ENCODE results near the gene C17orf114.

Gene C17orf114

DNA sequence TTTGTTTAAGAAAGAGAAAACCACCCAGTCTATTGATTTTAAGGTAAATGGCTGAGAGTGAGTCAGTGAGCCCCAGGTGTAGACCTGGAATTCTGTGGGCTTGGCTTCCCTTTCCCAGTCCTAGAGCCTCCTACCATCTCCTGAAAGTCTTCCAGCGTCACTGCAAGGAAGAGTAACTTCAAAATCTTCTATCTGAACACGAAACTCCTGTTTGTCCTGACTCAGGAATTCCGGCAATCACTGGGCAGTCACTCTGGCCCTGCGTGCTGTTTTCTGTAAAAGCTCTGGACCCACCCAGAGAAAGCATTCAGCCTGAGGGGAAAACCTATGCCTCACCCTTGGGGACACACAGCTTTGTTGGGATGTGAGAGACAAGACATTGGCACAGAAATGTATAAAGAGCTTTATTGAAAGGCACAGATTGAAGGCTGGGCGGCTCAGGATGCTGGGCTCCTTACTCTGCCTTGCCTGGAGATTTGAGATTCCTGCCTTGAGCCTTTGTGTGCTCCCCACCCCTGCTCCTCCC is 46.9 kb upstream of the C17orf114 start:
- ChIA-PET POLR2A (no interaction called here), CTCF (ENCODE audit: unreplicated experiment) (no interaction called here)
- Histone ChIP-seq H3K4me3 (ENCODE audit: low read depth, low read length, poor library complexity, severe bottlenecking) (no peak overlapping the region), H3K4me1 (ENCODE audit: insufficient read depth, low read length, poor library complexity, severe bottlenecking) (no peaks in the 10 kb centered on the region), H3K4me2 (ENCODE audit: low read length) (no peak overlapping the region), H3K79me2 (ENCODE audit: insufficient read depth, low read depth, low read length) (no peaks in the 10 kb centered on the region), H3K36me3 (ENCODE audit: insufficient read depth, low read length) (peaks cover 22% of the 10 kb centered on the region), H4K20me1 (ENCODE audit: insufficient read depth, low read length) (0 out of 2 replicates have a peak, but pooled peaks cover 5% of the 10 kb centered on the region), H2AFZ (ENCODE audit: low read length) (no peak overlapping the region), H3K27ac (ENCODE audit: low read depth, low read length, poor library complexity, severe bottlenecking) (no peak overlapping the region), H3K9me3 (ENCODE audit: low read length) (no peaks in the 10 kb centered on the region), H3K9me2 (ENCODE audit: insufficient read depth, low read length) (no peaks in the 10 kb centered on the region)
- BruUV-seq (replicated peaks): no TSS peak
- intact Hi-C loops (cut with micrococcal nuclease; ENCODE audit: unreplicated experiment): no loop called here
- DNase-seq (ENCODE audit: low spot score): no peak
- TF ChIP-seq, protein P1, sequence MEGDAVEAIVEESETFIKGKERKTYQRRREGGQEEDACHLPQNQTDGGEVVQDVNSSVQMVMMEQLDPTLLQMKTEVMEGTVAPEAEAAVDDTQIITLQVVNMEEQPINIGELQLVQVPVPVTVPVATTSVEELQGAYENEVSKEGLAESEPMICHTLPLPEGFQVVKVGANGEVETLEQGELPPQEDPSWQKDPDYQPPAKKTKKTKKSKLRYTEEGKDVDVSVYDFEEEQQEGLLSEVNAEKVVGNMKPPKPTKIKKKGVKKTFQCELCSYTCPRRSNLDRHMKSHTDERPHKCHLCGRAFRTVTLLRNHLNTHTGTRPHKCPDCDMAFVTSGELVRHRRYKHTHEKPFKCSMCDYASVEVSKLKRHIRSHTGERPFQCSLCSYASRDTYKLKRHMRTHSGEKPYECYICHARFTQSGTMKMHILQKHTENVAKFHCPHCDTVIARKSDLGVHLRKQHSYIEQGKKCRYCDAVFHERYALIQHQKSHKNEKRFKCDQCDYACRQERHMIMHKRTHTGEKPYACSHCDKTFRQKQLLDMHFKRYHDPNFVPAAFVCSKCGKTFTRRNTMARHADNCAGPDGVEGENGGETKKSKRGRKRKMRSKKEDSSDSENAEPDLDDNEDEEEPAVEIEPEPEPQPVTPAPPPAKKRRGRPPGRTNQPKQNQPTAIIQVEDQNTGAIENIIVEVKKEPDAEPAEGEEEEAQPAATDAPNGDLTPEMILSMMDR (conservative IDR thresholded peaks at IDR 0.05; ENCODE audit: low read length): no peak
- no peak for TF ChIP-seq EZH2phosphoT487 (IDR thresholded peaks at IDR 0.05; ENCODE audit: borderline replicate concordance, low read depth, low read length)

DNA sequence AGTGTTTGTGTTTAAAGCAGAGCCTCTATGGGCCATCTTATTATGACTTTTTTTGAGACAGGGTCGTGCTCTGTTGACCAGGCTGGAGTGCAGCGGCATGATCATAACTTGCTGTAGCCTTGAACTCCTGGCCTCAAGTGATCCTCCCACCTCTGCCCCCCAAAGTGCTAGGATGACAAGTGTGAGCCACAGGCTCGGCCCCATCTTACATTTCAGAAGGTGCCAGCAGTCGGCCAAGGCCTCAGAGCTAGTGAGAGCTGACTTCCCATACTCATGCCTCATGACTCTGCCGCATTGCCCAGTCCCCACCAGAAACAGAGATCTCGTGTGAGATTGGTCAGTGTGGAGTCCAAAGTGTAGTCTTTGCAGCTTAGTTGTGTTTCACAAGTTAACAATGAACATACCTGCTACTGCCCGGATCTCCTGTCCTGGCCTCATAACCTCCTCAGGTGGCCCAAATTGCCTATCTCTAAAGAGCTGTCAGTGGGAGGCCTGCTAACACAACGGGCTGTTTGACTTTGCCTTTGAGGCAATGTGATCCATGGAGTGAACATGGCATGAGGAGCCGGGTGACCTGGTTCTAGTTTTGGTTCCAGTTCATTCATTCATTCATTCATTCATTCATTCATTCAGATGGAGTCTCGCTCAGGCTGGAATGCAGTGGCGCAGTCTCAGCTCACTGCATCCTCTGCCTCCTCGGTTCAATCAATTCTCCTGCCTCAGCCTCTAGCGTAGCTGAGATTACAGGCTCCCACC is 44.7 kb upstream of the C17orf114 start:
- Histone ChIP-seq H2AFZ (ENCODE audit: low read length) (no peak overlapping the region), H3K27ac (ENCODE audit: low read depth, low read length, poor library complexity, severe bottlenecking) (no peak overlapping the region), H3K9me3 (ENCODE audit: low read length) (no peaks in the 10 kb centered on the region), H3K4me3 (ENCODE audit: low read depth, low read length, poor library complexity, severe bottlenecking) (no peak overlapping the region), H4K20me1 (ENCODE audit: insufficient read depth, low read length) (0 out of 2 replicates have a peak, but pooled peaks cover 5% of the 10 kb centered on the region), H3K4me2 (ENCODE audit: low read length) (no peak overlapping the region), H3K79me2 (ENCODE audit: insufficient read depth, low read depth, low read length) (no peaks in the 10 kb centered on the region; the same call in 1 of the 2 replicates), H3K9me2 (ENCODE audit: insufficient read depth, low read length) (no peaks in the 10 kb centered on the region), H3K36me3 (ENCODE audit: insufficient read depth, low read length) (peaks cover 22% of the 10 kb centered on the region), H3K4me1 (ENCODE audit: insufficient read depth, low read length, poor library complexity, severe bottlenecking) (no peaks in the 10 kb centered on the region)
- no TSS peak for BruUV-seq (replicated peaks)
- no peak for DNase-seq (ENCODE audit: low spot score)
- intact Hi-C loops (cut with micrococcal nuclease; ENCODE audit: unreplicated experiment): no loop called here
- ChIA-PET CTCF (ENCODE audit: unreplicated experiment) (no interaction called here), POLR2A (no interaction called here)
- TF ChIP-seq EZH2phosphoT487 (IDR thresholded peaks at IDR 0.05; ENCODE audit: borderline replicate concordance, low read depth, low read length): no peak
- TF ChIP-seq, protein P1 (conservative IDR thresholded peaks at IDR 0.05; ENCODE audit: low read length): no peak

DNA sequence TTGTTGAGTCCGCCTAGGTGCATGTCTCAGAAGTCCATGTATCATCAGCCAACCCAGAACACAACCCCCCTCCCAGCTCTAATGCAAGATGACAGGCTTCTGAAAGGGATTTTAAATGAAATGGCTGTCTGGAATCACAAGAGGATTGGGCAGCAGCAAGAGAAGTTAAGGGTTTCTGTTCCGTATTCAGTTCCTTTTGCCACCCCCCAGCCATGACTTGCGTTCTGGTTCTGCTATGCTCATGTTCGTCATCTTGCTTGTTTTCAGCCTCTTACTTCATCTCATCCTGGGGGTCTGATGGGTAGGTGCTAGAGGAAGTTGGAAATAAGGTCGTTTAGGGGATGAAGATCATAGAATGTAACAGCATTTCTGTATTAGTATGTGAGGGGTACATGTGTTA is 43.0 kb upstream of the C17orf114 start:
- H3K9me2 ChIP-seq (ENCODE audit: insufficient read depth, low read length): no peaks in the 10 kb centered on the region
- no peaks in the 10 kb centered on the region for H3K9me3 ChIP-seq (ENCODE audit: low read length)
- TF ChIP-seq, protein P1 (conservative IDR thresholded peaks at IDR 0.05; ENCODE audit: low read length): no peak
- no peak for TF ChIP-seq EZH2phosphoT487 (IDR thresholded peaks at IDR 0.05; ENCODE audit: borderline replicate concordance, low read depth, low read length)
- no TSS peak for BruUV-seq (replicated peaks)
- no peak overlapping the region for H3K27ac ChIP-seq (ENCODE audit: low read depth, low read length, poor library complexity, severe bottlenecking)
- ChIA-PET POLR2A (no interaction called here), CTCF (ENCODE audit: unreplicated experiment) (no interaction called here)
- no peak overlapping the region for H3K4me2 ChIP-seq (ENCODE audit: low read length)
- no peak overlapping the region for H3K4me3 ChIP-seq (ENCODE audit: low read depth, low read length, poor library complexity, severe bottlenecking)
- no peak overlapping the region for H2AFZ ChIP-seq (ENCODE audit: low read length)
- intact Hi-C loops (cut with micrococcal nuclease; ENCODE audit: unreplicated experiment): no loop called here
- DNase-seq (ENCODE audit: low spot score): no peak
- no peaks in the 10 kb centered on the region for H3K4me1 ChIP-seq (ENCODE audit: insufficient read depth, low read length, poor library complexity, severe bottlenecking)
- H3K36me3 ChIP-seq (ENCODE audit: insufficient read depth, low read length): peaks cover 25% of the 10 kb centered on the region
- no peaks in the 10 kb centered on the region; the same call in none of the 2 replicates for H3K79me2 ChIP-seq (ENCODE audit: insufficient read depth, low read depth, low read length)
- 0 out of 2 replicates have a peak, but pooled peaks cover 3% of the 10 kb centered on the region for H4K20me1 ChIP-seq (ENCODE audit: insufficient read depth, low read length)

All from OCI-LY7 (cell line).